ENCODE data around the gene GMPPA. TPM values are rescaled to one million over a fixed set of nuclear protein-coding genes. Genes with fewer than 3 reads are reported as not detected.

GMPPA gene
- total RNA-seq, 1 experiment from 2014 or later: 51.9 TPM

GRCh38 chr2:219486380-219486959, 12.2 kb upstream of the GMPPA start:
- ATAC-seq (peak; percentile 48), DNase-seq (ENCODE audit: low spot score) (peak; percentile 66)
- ChIA-PET POLR2A (interaction anchor here (0.8 to 2.4 kb wide), 3 partner anchors 10 to 90 kb away, joined by 3 to 5 read pairs (median 3); partner anchors contain the start of gene GMPPA), CTCF (interaction anchor here (0.9 to 35.9 kb wide), 14 partner anchors 8 to 203 kb away, joined by 3 to 2316 read pairs (median 12); partner anchors contain the start of genes ASIC4, CHPF, GMPPA and SPEG)
- no peak overlapping the region for H3K4me3 Mint-ChIP-seq
- TF ChIP-seq TEAD1 (CRISPR knock-in tag; IDR thresholded peaks at IDR 0.05) (no peak), ZNF416 (CRISPR knock-in tag; IDR thresholded peaks at IDR 0.05) (no peak), USF2 (CRISPR knock-in tag; IDR thresholded peaks at IDR 0.05) (peak; percentile 9; the same call in 1 of the 2 replicates), FOXP1 (CRISPR knock-in tag; IDR thresholded peaks at IDR 0.05; ENCODE audit: borderline replicate concordance) (0 out of 2 replicates have a peak, but pooled peaks have one; percentile 63), E2F5 (CRISPR knock-in tag; IDR thresholded peaks at IDR 0.05) (0 out of 2 replicates have a peak, but pooled peaks have one; percentile 1), PRDM15 (CRISPR knock-in tag; IDR thresholded peaks at IDR 0.05) (peak; percentile 83)
- H3K27me3 Mint-ChIP-seq (ENCODE audit: low read depth): peaks cover 32% of the 10 kb centered on the region
- H3K36me3 Mint-ChIP-seq: no peaks in the 10 kb centered on the region
- H3K9me3 Mint-ChIP-seq: no peaks in the 10 kb centered on the region
- H3K27ac Mint-ChIP-seq: no peak overlapping the region
- peaks cover 35% of the 10 kb centered on the region for H3K4me1 Mint-ChIP-seq

GRCh38 chr2:219488149-219488843, 10.4 kb upstream of the GMPPA start:
- Mint-ChIP-seq H3K36me3 (no peaks in the 10 kb centered on the region), H3K4me1 (peaks cover 40% of the 10 kb centered on the region), H3K9me3 (no peaks in the 10 kb centered on the region), H3K27me3 (ENCODE audit: low read depth) (peaks cover 38% of the 10 kb centered on the region), H3K4me3 (no peak overlapping the region), H3K27ac (no peak overlapping the region)
- POLR2A ChIA-PET: interaction anchor here (0.6 to 1.0 kb wide), 2 partner anchors 23 to 1027 kb away, joined by 3 to 7 read pairs; no protein-coding TSS in a partner anchor
- no peak for DNase-seq (ENCODE audit: low spot score)
- TF ChIP-seq E2F4 (CRISPR knock-in tag; IDR thresholded peaks at IDR 0.05; ENCODE audit: borderline replicate concordance, low read depth) (no peak), CBFB (CRISPR knock-in tag; IDR thresholded peaks at IDR 0.05; ENCODE audit: low read depth) (no peak), ZNF138 (CRISPR knock-in tag; conservative IDR thresholded peaks at IDR 0.05) (no peak), NFYB (CRISPR knock-in tag; conservative IDR thresholded peaks at IDR 0.05; ENCODE audit: low read depth) (no peak), NFE2L1 (CRISPR knock-in tag; IDR thresholded peaks at IDR 0.05) (no peak)
- no peak for ATAC-seq
- CTCF ChIA-PET: interaction anchor here (0.9 to 35.9 kb wide), 6 partner anchors 11 to 37 kb away, joined by 3 to 2316 read pairs (median 10); partner anchors contain the start of genes ASIC4, CHPF, GMPPA and TMEM198

GRCh38 chr2:219488844-219489194, 9.9 kb upstream of the GMPPA start:
- POLR2A ChIA-PET: interaction anchor here (0.6 to 1.0 kb wide), 2 partner anchors 23 to 1026 kb away, joined by 3 to 7 read pairs; no protein-coding TSS in a partner anchor
- TF ChIP-seq FOXP4 (CRISPR knock-in tag; IDR thresholded peaks at IDR 0.05) (no peak), TEAD1 (CRISPR knock-in tag; IDR thresholded peaks at IDR 0.05) (no peak), ZNF138 (CRISPR knock-in tag; conservative IDR thresholded peaks at IDR 0.05) (no peak), GTF2I (CRISPR knock-in tag; conservative IDR thresholded peaks at IDR 0.05) (no peak), JAZF1 (CRISPR knock-in tag; IDR thresholded peaks at IDR 0.05) (no peak), ZNF263 (CRISPR knock-in tag; IDR thresholded peaks at IDR 0.05; ENCODE audit: low read depth) (no peak), E2F1 (CRISPR knock-in tag; IDR thresholded peaks at IDR 0.05) (no peak), ERG (CRISPR knock-in tag; IDR thresholded peaks at IDR 0.05) (no peak), ZNF423 (CRISPR knock-in tag; IDR thresholded peaks at IDR 0.05) (no peak)

More at GRCh38 chr2:219488844-219489194, 9.9 kb upstream of the GMPPA start:
- ATAC-seq: no peak
- H3K36me3 Mint-ChIP-seq: no peaks in the 10 kb centered on the region
- H3K27me3 Mint-ChIP-seq (ENCODE audit: low read depth): peaks cover 37% of the 10 kb centered on the region
- H3K9me3 Mint-ChIP-seq: no peaks in the 10 kb centered on the region
- CTCF ChIA-PET: interaction anchor here (0.9 to 35.9 kb wide), 6 partner anchors 10 to 36 kb away, joined by 3 to 2316 read pairs (median 10); partner anchors contain the start of genes ASIC4, CHPF, GMPPA and TMEM198
- H3K4me3 Mint-ChIP-seq: no peak overlapping the region
- H3K4me1 Mint-ChIP-seq: peaks cover 39% of the 10 kb centered on the region
- H3K27ac Mint-ChIP-seq: no peak overlapping the region
- no peak for DNase-seq (ENCODE audit: low spot score)
